ENCODE data around the gene OSBPL8. TPM values are rescaled to one million over a fixed set of nuclear protein-coding genes. Genes with fewer than 3 reads are reported as not detected.

Gene OSBPL8
- polyA plus RNA-seq, 1 experiment, result 31.2 TPM

GRCh38 chr12:76462668-76463224 is 96.8 kb downstream of the OSBPL8 start:
- CTCF ChIA-PET, result no interaction called here
- Histone ChIP-seq H3K4me3 (ENCODE audit: low read depth, low read length) (no peak overlapping the region), H3K36me3 (ENCODE audit: control insufficient read depth, insufficient read depth, low read length) (no peaks in the 10 kb centered on the region), H3K27me3 (ENCODE audit: control insufficient read depth, insufficient read depth, low read length) (no peaks in the 10 kb centered on the region)
- POLR2A ChIA-PET, result no interaction called here
- no peak for DNase-seq (ENCODE audit: low read depth)
- no peak for TF ChIP-seq CTCF (IDR thresholded peaks at IDR 0.05; ENCODE audit: insufficient read depth, low read depth, low read length)

GRCh38 chr12:76460807-76461206 is 98.8 kb downstream of the OSBPL8 start:
- POLR2A ChIA-PET, result no interaction called here
- no peaks in the 10 kb centered on the region for H3K36me3 ChIP-seq (ENCODE audit: control insufficient read depth, insufficient read depth, low read length)
- DNase-seq (ENCODE audit: low read depth), result no peak
- TF ChIP-seq CTCF (IDR thresholded peaks at IDR 0.05; ENCODE audit: insufficient read depth, low read depth, low read length), result no peak
- no peak overlapping the region for H3K4me3 ChIP-seq (ENCODE audit: low read depth, low read length)
- CTCF ChIA-PET, result no interaction called here
- H3K27me3 ChIP-seq (ENCODE audit: control insufficient read depth, insufficient read depth, low read length), result no peaks in the 10 kb centered on the region

GRCh38 chr12:76457818-76458217 is 101.8 kb downstream of the OSBPL8 start:
- CTCF ChIA-PET, result interaction anchor here (2.6 kb wide), 1 partner anchor 11 kb away, joined by 9 read pairs; no protein-coding TSS in a partner anchor
- no peak for DNase-seq (ENCODE audit: low read depth)
- no peak overlapping the region for H3K4me3 ChIP-seq (ENCODE audit: low read depth, low read length)
- TF ChIP-seq CTCF (IDR thresholded peaks at IDR 0.05; ENCODE audit: insufficient read depth, low read depth, low read length), result no peak
- no peaks in the 10 kb centered on the region for H3K36me3 ChIP-seq (ENCODE audit: control insufficient read depth, insufficient read depth, low read length)
- POLR2A ChIA-PET, result no interaction called here
- H3K27me3 ChIP-seq (ENCODE audit: control insufficient read depth, insufficient read depth, low read length), result no peaks in the 10 kb centered on the region

- Histone ChIP-seq H3K4me3 (ENCODE audit: low read depth, low read length) (no peak overlapping the region), H3K27me3 (ENCODE audit: control insufficient read depth, insufficient read depth, low read length) (no peaks in the 10 kb centered on the region), H3K36me3 (ENCODE audit: control insufficient read depth, insufficient read depth, low read length) (no peaks in the 10 kb centered on the region)
- ChIA-PET CTCF (interaction anchor here (0.9 to 2.6 kb wide), 8 partner anchors 8 to 425 kb away, joined by 3 to 9 read pairs (median 3); partner anchors contain the start of gene PHLDA1), POLR2A (no interaction called here)
- TF ChIP-seq CTCF (IDR thresholded peaks at IDR 0.05; ENCODE audit: insufficient read depth, low read depth, low read length), result no peak
- no peak for DNase-seq (ENCODE audit: low read depth)
Measured at GRCh38 chr12:76457010-76457409, 102.6 kb downstream of the OSBPL8 start.

GRCh38 chr12:76455582-76456345 is 103.8 kb downstream of the OSBPL8 start:
- H3K4me3 ChIP-seq (ENCODE audit: low read depth, low read length), result no peak overlapping the region
- TF ChIP-seq CTCF (IDR thresholded peaks at IDR 0.05; ENCODE audit: insufficient read depth, low read depth, low read length), result peak; percentile 64
- no peaks in the 10 kb centered on the region; the same call in 1 of the 2 replicates for H3K36me3 ChIP-seq (ENCODE audit: control insufficient read depth, insufficient read depth, low read length)
- DNase-seq (ENCODE audit: low read depth), result peak; percentile 73
- ChIA-PET CTCF (interaction anchor here (0.6 to 2.6 kb wide), 21 partner anchors 9 to 842 kb away, joined by 3 to 9 read pairs (median 3); partner anchors contain the start of genes BBS10 and PHLDA1), POLR2A (interaction anchor here (0.6 kb wide), 2 partner anchors 416 to 428 kb away, joined by 4 to 5 read pairs; no protein-coding TSS in a partner anchor)
- no peaks in the 10 kb centered on the region for H3K27me3 ChIP-seq (ENCODE audit: control insufficient read depth, insufficient read depth, low read length)
